Left kidney (tissue), 8 donors: ENCODE data around the gene GAD2. TPM values are rescaled to one million over a fixed set of nuclear protein-coding genes. Genes with fewer than 3 reads are reported as not detected.
A peak's percentile ranks its signal among the peaks of the same experiment; 100 is the strongest.

Source experiments
- DNase-seq: peaks from one replicate; pipeline ENCODE4 v3.0.0-alpha.2; 2013
- long read RNA-seq, 8 donors: transcript quantifications; one replicate each; lab custom pipeline, GENCODE V29; 2026
- polyA plus RNA-seq: library from polyadenylated mRNA; unstranded; fragments of 120-200 nt; gene quantifications from one replicate; pipeline ENCODE4 v1.2.1, GENCODE V29; 2013; ENCODE audit not compliant: insufficient read length

The GAD2 gene
- polyA plus RNA-seq = 2.9 TPM
- long read RNA-seq, donor 1, transcript GAD2-204 (4 exons, 641 nt) = major isoform, 5 of 5 reads
- long read RNA-seq, donor 1, partial matches to known transcripts = 0 of 5 reads
- long read RNA-seq, donor 1, other reads (novel, unspliced or antisense) = 0 of 5 reads
- long read RNA-seq, donor 2, full-length matches to known transcripts = 2 of 2 reads
- long read RNA-seq, donor 2, partial matches to known transcripts = 0 of 2 reads
- long read RNA-seq, donor 2, other reads (novel, unspliced or antisense) = 0 of 2 reads
- long read RNA-seq, donor 3, partial matches to known transcripts = 0 of 1 reads
- long read RNA-seq, donor 3, other reads (novel, unspliced or antisense) = 0 of 1 reads
- long read RNA-seq, donor 4 = 0 reads
- long read RNA-seq, donor 5, transcript GAD2-204 (4 exons, 641 nt) = major isoform, 9 of 9 reads
- long read RNA-seq, donor 5, partial matches to known transcripts = 0 of 9 reads
- long read RNA-seq, donor 5, other reads (novel, unspliced or antisense) = 0 of 9 reads
- long read RNA-seq, donor 6, transcript GAD2-204 (4 exons, 641 nt) = major isoform, 5 of 5 reads
- long read RNA-seq, donor 6, partial matches to known transcripts = 0 of 5 reads
- long read RNA-seq, donor 6, other reads (novel, unspliced or antisense) = 0 of 5 reads
- long read RNA-seq, donor 7, partial matches to known transcripts = 0 of 4 reads
- long read RNA-seq, donor 7, other reads (novel, unspliced or antisense) = 0 of 4 reads
- long read RNA-seq, donor 8, partial matches to known transcripts = 0 of 2 reads
- long read RNA-seq, donor 8, other reads (novel, unspliced or antisense) = 0 of 2 reads

GRCh38 chr10:26216585-26217395 lies at the start of gene GAD2:
TSS of gene GAD2 (plus strand) at chr10:26216774. CDS start at chr10:26216810, 36 bp downstream.
- DNase-seq = no peak

GRCh38 chr10:26169466-26169865 lies 47.1 kb upstream of the GAD2 start:
- no peak for DNase-seq

- DNase-seq = peak; percentile 7
Measured at GRCh38 chr10:26172131-26172530, 44.4 kb upstream of the GAD2 start.

GRCh38 chr10:26173837-26174236 lies 42.7 kb upstream of the GAD2 start:
- no peak for DNase-seq

GRCh38 chr10:26177341-26177740 lies 39.2 kb upstream of the GAD2 start:
- DNase-seq = no peak

- DNase-seq = no peak
Measured at GRCh38 chr10:26194275-26194674, 22.3 kb upstream of the GAD2 start.

GRCh38 chr10:26197248-26197647 lies 19.3 kb upstream of the GAD2 start:
- DNase-seq = no peak

- no peak for DNase-seq
Measured at GRCh38 chr10:26198119-26198518, 18.5 kb upstream of the GAD2 start.

GRCh38 chr10:26199841-26200240 lies 16.7 kb upstream of the GAD2 start:
- peak; percentile 19 for DNase-seq

- DNase-seq = no peak
Measured at GRCh38 chr10:26205223-26205622, 11.4 kb upstream of the GAD2 start.

- no peak for DNase-seq
Measured at GRCh38 chr10:26211781-26212444, 4.7 kb upstream of the GAD2 start.

- no peak for DNase-seq
Measured at GRCh38 chr10:26212511-26212910, 4.1 kb upstream of the GAD2 start.

GRCh38 chr10:26213157-26213800 lies 3.3 kb upstream of the GAD2 start:
- DNase-seq = no peak

GRCh38 chr10:26214004-26214403 lies 2.6 kb upstream of the GAD2 start:
- no peak for DNase-seq

- no peak for DNase-seq
Measured at GRCh38 chr10:26214551-26215395, 1.8 kb upstream of the GAD2 start.

GRCh38 chr10:26215396-26215934 lies 1.1 kb upstream of the GAD2 start:
- DNase-seq = no peak

- DNase-seq = peak; percentile 61
Measured at GRCh38 chr10:26215935-26216584, 514 bp upstream of the GAD2 start.

- no peak for DNase-seq
Measured at GRCh38 chr10:26217396-26218086, 967 bp downstream of the GAD2 start.

- no peak for DNase-seq
Measured at GRCh38 chr10:26219676-26220075, 3.1 kb downstream of the GAD2 start.
